SU-DHL-6 (cell line): ENCODE measurements around the gene DLX1.

Experiments
- H2AFZ ChIP-seq: fragments of 200-600 bp; sonication (generic); 2 replicates; pipeline ENCODE4 v1.6.1; 2014; ENCODE audit warnings: low read depth, mild to moderate bottlenecking, moderate library complexity, mixed read lengths, antibody characterized with exemption, low read length; ENCODE audit not compliant: severe bottlenecking
- H3F3A ChIP-seq: fragments of 200-600 bp; shearing (Covaris generic); 2 replicates; pipeline ENCODE4 v1.6.0; 2016; ENCODE audit warnings: antibody characterized with exemption, mild to moderate bottlenecking; ENCODE audit not compliant: insufficient read depth
- H3K27ac ChIP-seq: fragments of 200-600 bp; sonication (generic); 2 replicates; pipeline ENCODE4 v1.5.1; 2016; ENCODE audit warnings: low read depth, mild to moderate bottlenecking, low read length, moderate library complexity, mixed read lengths
- H3K27me3 ChIP-seq: fragments of 200-600 bp; sonication (generic), shearing (Covaris generic); 2 replicates; pipeline ENCODE4 v1.6.0; 2014; ENCODE audit warnings: mild to moderate bottlenecking, low read length
- H3K36me3 ChIP-seq: fragments of 200-600 bp; sonication (generic); 2 replicates; pipeline ENCODE4 v1.6.1; 2014; ENCODE audit warnings: mild to moderate bottlenecking, low read length, mixed read lengths
- H3K4me2 ChIP-seq: fragments of 300-600, 200-600 bp; shearing (Covaris generic), sonication (generic); 2 replicates; pipeline ENCODE4 v1.6.0; 2014; ENCODE audit warnings: low read length, low read depth, mild to moderate bottlenecking; ENCODE audit not compliant: poor library complexity, severe bottlenecking
- H3K4me3 ChIP-seq: fragments of 200-600 bp; sonication (generic); 2 replicates; pipeline ENCODE4 v1.5.1; 2014; ENCODE audit warnings: antibody characterized with exemption, low read length, mild to moderate bottlenecking, mixed read lengths; ENCODE audit not compliant: insufficient read depth, poor library complexity, severe bottlenecking
- H3K79me2 ChIP-seq: fragments of 200-600 bp; sonication (generic); 2 replicates; pipeline ENCODE4 v1.6.1; 2014; ENCODE audit warnings: mild to moderate bottlenecking, low read length, moderate library complexity; ENCODE audit not compliant: insufficient read depth
- H3K9ac ChIP-seq: fragments of 200-600 bp; sonication (generic); 2 replicates; pipeline ENCODE4 v1.7.0; 2014; ENCODE audit warnings: mild to moderate bottlenecking, low read length
- H3K9me2 ChIP-seq: fragments of 200-600 bp; sonication (generic); replicated peaks from 2 replicates; pipeline ENCODE4 v1.6.1; 2014; ENCODE audit warnings: low read length; ENCODE audit not compliant: insufficient read depth
- H3K9me3 ChIP-seq: fragments of 200-600 bp; sonication (generic); 2 replicates; pipeline ENCODE4 v1.6.1; 2014; ENCODE audit warnings: low read length, mixed read lengths; ENCODE audit not compliant: insufficient read depth
- H4K20me1 ChIP-seq: fragments of 200-600 bp; sonication (generic); 2 replicates; pipeline ENCODE4 v1.6.1; 2014; ENCODE audit warnings: low read depth, mild to moderate bottlenecking, antibody characterized with exemption, low read length, moderate library complexity, mixed read lengths
- CTCF ChIP-seq: fragments of 200-600 bp; sonication (generic); IDR thresholded peaks from one replicate; pipeline ENCODE4 v1.5.1; 2017; ENCODE audit warnings: antibody characterized with exemption, mild to moderate bottlenecking, low read length, moderate library complexity; ENCODE audit not compliant: insufficient read depth, poor library complexity, severe bottlenecking
- EZH2phosphoT487 ChIP-seq: fragments of 200-600 bp; sonication (generic), shearing (Covaris generic); conservative IDR thresholded peaks from 2 replicates; pipeline ENCODE4 v1.6.1; 2018; ENCODE audit warnings: mild to moderate bottlenecking, antibody characterized with exemption, low read length, moderate library complexity, mixed read lengths

Gene DLX1

GRCh38 chr2:172082105-172082943 lies 3.0 kb upstream of the DLX1 start:
- no peak overlapping the region for H3K9ac ChIP-seq
- no peaks in the 10 kb centered on the region for H3K36me3 ChIP-seq
- no peaks in the 10 kb centered on the region for H3K79me2 ChIP-seq
- no peak overlapping the region for H3K4me3 ChIP-seq
- TF ChIP-seq CTCF: no peak
- no peak for TF ChIP-seq EZH2phosphoT487
- H3K27me3 ChIP-seq: no peaks in the 10 kb centered on the region
- no peaks in the 10 kb centered on the region for H3K9me2 ChIP-seq
- H2AFZ ChIP-seq: no peak overlapping the region
- H3K4me2 ChIP-seq: no peak overlapping the region
- H3F3A ChIP-seq: no peaks in the 10 kb centered on the region
- no peaks in the 10 kb centered on the region for H3K9me3 ChIP-seq
- no peak overlapping the region for H3K27ac ChIP-seq
- H4K20me1 ChIP-seq: no peaks in the 10 kb centered on the region

GRCh38 chr2:172082944-172083627 lies 2.2 kb upstream of the DLX1 start:
- no peaks in the 10 kb centered on the region for H3K9me2 ChIP-seq
- H3K9ac ChIP-seq: no peak overlapping the region
- no peak overlapping the region for H3K4me3 ChIP-seq
- no peak overlapping the region for H2AFZ ChIP-seq
- no peaks in the 10 kb centered on the region for H3F3A ChIP-seq
- H3K27me3 ChIP-seq: no peaks in the 10 kb centered on the region
- H3K36me3 ChIP-seq: no peaks in the 10 kb centered on the region
- no peaks in the 10 kb centered on the region for H3K9me3 ChIP-seq
- H3K79me2 ChIP-seq: no peaks in the 10 kb centered on the region
- no peak overlapping the region for H3K4me2 ChIP-seq
- no peak for TF ChIP-seq EZH2phosphoT487
- TF ChIP-seq CTCF: no peak
- H3K27ac ChIP-seq: no peak overlapping the region
- H4K20me1 ChIP-seq: no peaks in the 10 kb centered on the region

GRCh38 chr2:172083628-172084394 lies 1.5 kb upstream of the DLX1 start:
- Histone ChIP-seq H3K9me2 (no peaks in the 10 kb centered on the region), H2AFZ (no peak overlapping the region), H3K79me2 (no peaks in the 10 kb centered on the region), H3K36me3 (no peaks in the 10 kb centered on the region), H3K9me3 (no peaks in the 10 kb centered on the region), H3K27ac (no peak overlapping the region), H3K9ac (no peak overlapping the region), H3K4me3 (no peak overlapping the region), H3F3A (no peaks in the 10 kb centered on the region), H4K20me1 (no peaks in the 10 kb centered on the region), H3K4me2 (no peak overlapping the region), H3K27me3 (no peaks in the 10 kb centered on the region)
- no peak for TF ChIP-seq EZH2phosphoT487
- no peak for TF ChIP-seq CTCF
